ENCODE results near the gene WASHC4. TPM values are rescaled to one million over a fixed set of nuclear protein-coding genes. Genes with fewer than 3 reads are reported as not detected.

Gene WASHC4
- total and polyA plus RNA-seq, 4 donors: 11.5 to 86.2 (median 37.2) TPM

GRCh38 chr12:105072888-105073488, 34.5 kb upstream of the WASHC4 start:
- H3K27me3 ChIP-seq (ENCODE audit: control insufficient read depth in 1 of 2, insufficient read depth in 2 of 2, low read length in 1 of 2): no peaks in the 10 kb centered on the region

GRCh38 chr12:105076098-105076497, 31.4 kb upstream of the WASHC4 start:
- DNase-seq (no peak), ATAC-seq (ENCODE audit: low FRiP score) (peak; percentile 62)
- H3K27ac ChIP-seq (ENCODE audit: low read depth in 1 of 2, low read length in 2 of 2): no peak overlapping the region
- H3K36me3 ChIP-seq (ENCODE audit: control insufficient read depth in 1 of 2, insufficient read depth in 2 of 2, low read length in 1 of 2): peaks cover 0 to 2% of the 10 kb centered on the region in 2 donors
- 91 to 96% methylated on average over 1 of the region's 1 CpG for WGBS, 2 donors
- H3K4me1 ChIP-seq (ENCODE audit: control insufficient read depth in 1 of 2, insufficient read depth in 2 of 2, low read length in 2 of 2): peaks cover 0 to 2% of the 10 kb centered on the region in 2 donors
- H3K9me3 ChIP-seq (ENCODE audit: control insufficient read depth, low read length): no peaks in the 10 kb centered on the region
- H3K27me3 ChIP-seq (ENCODE audit: control insufficient read depth in 1 of 2, insufficient read depth in 2 of 2, low read length in 1 of 2): no peaks in the 10 kb centered on the region
- intact Hi-C loops (cut with DNase I): no loop called here
- H3K4me3 ChIP-seq (ENCODE audit: low read length in 2 of 2): no peak overlapping the region

More at GRCh38 chr12:105072888-105073488, 34.5 kb upstream of the WASHC4 start:
- no peak overlapping the region for H3K4me3 ChIP-seq (ENCODE audit: low read length in 2 of 2)
- peaks cover 0 to 2% of the 10 kb centered on the region in 2 donors for H3K4me1 ChIP-seq (ENCODE audit: control insufficient read depth in 1 of 2, insufficient read depth in 2 of 2, low read length in 2 of 2)
- intact Hi-C loops (cut with DNase I): no loop called here
- 96 to 97% methylated on average over 6 of the region's 6 CpGs for WGBS, 2 donors
- no peaks in the 10 kb centered on the region for H3K9me3 ChIP-seq (ENCODE audit: control insufficient read depth, low read length)
- DNase-seq (no peak), ATAC-seq (ENCODE audit: low FRiP score) (no peak)
- H3K36me3 ChIP-seq (ENCODE audit: control insufficient read depth in 1 of 2, insufficient read depth in 2 of 2, low read length in 1 of 2): peaks cover 0 to 3% of the 10 kb centered on the region in 2 donors
- H3K27ac ChIP-seq (ENCODE audit: low read depth in 1 of 2, low read length in 2 of 2): no peak overlapping the region

GRCh38 chr12:105076913-105077312, 30.6 kb upstream of the WASHC4 start:
- ATAC-seq (ENCODE audit: low FRiP score) (no peak), DNase-seq (no peak)

GRCh38 chr12:105077435-105077834, 30.1 kb upstream of the WASHC4 start:
- peak overlapping the region; percentile 9 to 79 for H3K27ac ChIP-seq (ENCODE audit: low read depth in 1 of 2, low read length in 2 of 2)
- no peak for DNase-seq
- H3K36me3 ChIP-seq (ENCODE audit: control insufficient read depth in 1 of 2, insufficient read depth in 2 of 2, low read length in 1 of 2): peaks cover 0 to 2% of the 10 kb centered on the region in 2 donors
- H3K4me3 ChIP-seq (ENCODE audit: low read length in 2 of 2): no peak overlapping the region
- intact Hi-C loops (cut with DNase I): no loop called here
- H3K27me3 ChIP-seq (ENCODE audit: control insufficient read depth in 1 of 2, insufficient read depth in 2 of 2, low read length in 1 of 2): no peaks in the 10 kb centered on the region
- peaks cover 0 to 2% of the 10 kb centered on the region in 2 donors for H3K4me1 ChIP-seq (ENCODE audit: control insufficient read depth in 1 of 2, insufficient read depth in 2 of 2, low read length in 2 of 2)
- no peaks in the 10 kb centered on the region for H3K9me3 ChIP-seq (ENCODE audit: control insufficient read depth, low read length)
- 6 to 9% methylated on average over 7 of the region's 7 CpGs for WGBS, 2 donors
- ATAC-seq (ENCODE audit: low FRiP score): peak; percentile 8

More at GRCh38 chr12:105076913-105077312, 30.6 kb upstream of the WASHC4 start:
- no peaks in the 10 kb centered on the region for H3K27me3 ChIP-seq (ENCODE audit: control insufficient read depth in 1 of 2, insufficient read depth in 2 of 2, low read length in 1 of 2)
- no peaks in the 10 kb centered on the region for H3K9me3 ChIP-seq (ENCODE audit: control insufficient read depth, low read length)
- H3K4me3 ChIP-seq (ENCODE audit: low read length in 2 of 2): no peak overlapping the region
- no peak overlapping the region for H3K27ac ChIP-seq (ENCODE audit: low read depth in 1 of 2, low read length in 2 of 2)
- peaks cover 0 to 2% of the 10 kb centered on the region in 2 donors for H3K36me3 ChIP-seq (ENCODE audit: control insufficient read depth in 1 of 2, insufficient read depth in 2 of 2, low read length in 1 of 2)
- WGBS, 2 donors: 28 to 32% methylated on average over 3 of the region's 3 CpGs
- H3K4me1 ChIP-seq (ENCODE audit: control insufficient read depth in 1 of 2, insufficient read depth in 2 of 2, low read length in 2 of 2): peaks cover 0 to 2% of the 10 kb centered on the region in 2 donors
- intact Hi-C loops (cut with DNase I): no loop called here

GRCh38 chr12:105078712-105079570, 28.6 kb upstream of the WASHC4 start:
- no peaks in the 10 kb centered on the region for H3K27me3 ChIP-seq (ENCODE audit: control insufficient read depth in 1 of 2, insufficient read depth in 2 of 2, low read length in 1 of 2)
- ATAC-seq (ENCODE audit: low FRiP score) (no peak), DNase-seq (no peak)
- 84 to 85% methylated on average over 11 of the region's 11 CpGs for WGBS, 2 donors
- intact Hi-C loops (cut with DNase I): no loop called here
- no peaks in the 10 kb centered on the region for H3K9me3 ChIP-seq (ENCODE audit: control insufficient read depth, low read length)
- no peak overlapping the region for H3K27ac ChIP-seq (ENCODE audit: low read depth in 1 of 2, low read length in 2 of 2)
- peaks cover 0 to 2% of the 10 kb centered on the region in 2 donors for H3K4me1 ChIP-seq (ENCODE audit: control insufficient read depth in 1 of 2, insufficient read depth in 2 of 2, low read length in 2 of 2)
- no peak overlapping the region for H3K4me3 ChIP-seq (ENCODE audit: low read length in 2 of 2)
- H3K36me3 ChIP-seq (ENCODE audit: control insufficient read depth in 1 of 2, insufficient read depth in 2 of 2, low read length in 1 of 2): no peaks in the 10 kb centered on the region

DNA sequence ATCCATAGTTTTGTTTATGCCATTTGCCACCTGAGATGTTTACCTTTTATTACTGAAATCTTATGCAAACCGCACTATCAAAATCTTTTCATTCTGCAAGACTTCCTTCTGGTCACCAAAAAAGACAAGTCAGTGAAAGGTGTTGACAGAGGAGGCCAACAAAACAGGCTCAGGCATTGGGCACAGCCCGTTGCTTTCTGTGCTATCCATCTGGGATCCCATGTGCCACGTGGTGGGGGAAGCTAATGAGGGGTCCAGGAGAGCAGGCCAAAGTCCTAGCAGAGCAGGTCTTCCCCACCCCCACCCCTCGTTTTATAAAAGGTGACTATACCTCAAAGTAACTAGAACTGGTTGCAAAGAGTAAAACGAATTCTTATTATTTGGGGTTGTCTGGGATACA, 24.5 kb upstream of the WASHC4 start:
- Histone ChIP-seq H3K4me3 (ENCODE audit: low read length in 2 of 2) (no peak overlapping the region), H3K36me3 (ENCODE audit: control insufficient read depth in 1 of 2, insufficient read depth in 2 of 2, low read length in 1 of 2) (no peaks in the 10 kb centered on the region), H3K27ac (ENCODE audit: low read depth in 1 of 2, low read length in 2 of 2) (no peak overlapping the region), H3K27me3 (ENCODE audit: control insufficient read depth in 1 of 2, insufficient read depth in 2 of 2, low read length in 1 of 2) (no peaks in the 10 kb centered on the region), H3K9me3 (ENCODE audit: control insufficient read depth, low read length) (no peaks in the 10 kb centered on the region), H3K4me1 (ENCODE audit: control insufficient read depth in 1 of 2, insufficient read depth in 2 of 2, low read length in 2 of 2) (no peaks in the 10 kb centered on the region)
- 27 to 30% methylated on average over 5 of the region's 5 CpGs for WGBS, 2 donors
- no peak for ATAC-seq (ENCODE audit: low FRiP score)
- intact Hi-C loops (cut with DNase I): no loop called here
- DNase-seq: no peak

GRCh38 chr12:105083551-105084105, 23.9 kb upstream of the WASHC4 start:
- peak; percentile 82 to 88 for DNase-seq
- Histone ChIP-seq H3K9me3 (ENCODE audit: control insufficient read depth, low read length) (no peaks in the 10 kb centered on the region), H3K4me1 (ENCODE audit: control insufficient read depth in 1 of 2, insufficient read depth in 2 of 2, low read length in 2 of 2) (no peaks in the 10 kb centered on the region), H3K36me3 (ENCODE audit: control insufficient read depth in 1 of 2, insufficient read depth in 2 of 2, low read length in 1 of 2) (no peaks in the 10 kb centered on the region), H3K27me3 (ENCODE audit: control insufficient read depth in 1 of 2, insufficient read depth in 2 of 2, low read length in 1 of 2) (no peaks in the 10 kb centered on the region), H3K4me3 (ENCODE audit: low read length in 2 of 2) (peak overlapping the region; percentile 60 to 75), H3K27ac (ENCODE audit: low read depth in 1 of 2, low read length in 2 of 2) (peak overlapping the region in 1 of 2 donors; percentile 61)
- intact Hi-C loops (cut with DNase I): no loop called here
- 2 to 3% methylated on average over 18 of the region's 18 CpGs for WGBS, 2 donors
- ATAC-seq (ENCODE audit: low FRiP score): peak; percentile 78

DNA sequence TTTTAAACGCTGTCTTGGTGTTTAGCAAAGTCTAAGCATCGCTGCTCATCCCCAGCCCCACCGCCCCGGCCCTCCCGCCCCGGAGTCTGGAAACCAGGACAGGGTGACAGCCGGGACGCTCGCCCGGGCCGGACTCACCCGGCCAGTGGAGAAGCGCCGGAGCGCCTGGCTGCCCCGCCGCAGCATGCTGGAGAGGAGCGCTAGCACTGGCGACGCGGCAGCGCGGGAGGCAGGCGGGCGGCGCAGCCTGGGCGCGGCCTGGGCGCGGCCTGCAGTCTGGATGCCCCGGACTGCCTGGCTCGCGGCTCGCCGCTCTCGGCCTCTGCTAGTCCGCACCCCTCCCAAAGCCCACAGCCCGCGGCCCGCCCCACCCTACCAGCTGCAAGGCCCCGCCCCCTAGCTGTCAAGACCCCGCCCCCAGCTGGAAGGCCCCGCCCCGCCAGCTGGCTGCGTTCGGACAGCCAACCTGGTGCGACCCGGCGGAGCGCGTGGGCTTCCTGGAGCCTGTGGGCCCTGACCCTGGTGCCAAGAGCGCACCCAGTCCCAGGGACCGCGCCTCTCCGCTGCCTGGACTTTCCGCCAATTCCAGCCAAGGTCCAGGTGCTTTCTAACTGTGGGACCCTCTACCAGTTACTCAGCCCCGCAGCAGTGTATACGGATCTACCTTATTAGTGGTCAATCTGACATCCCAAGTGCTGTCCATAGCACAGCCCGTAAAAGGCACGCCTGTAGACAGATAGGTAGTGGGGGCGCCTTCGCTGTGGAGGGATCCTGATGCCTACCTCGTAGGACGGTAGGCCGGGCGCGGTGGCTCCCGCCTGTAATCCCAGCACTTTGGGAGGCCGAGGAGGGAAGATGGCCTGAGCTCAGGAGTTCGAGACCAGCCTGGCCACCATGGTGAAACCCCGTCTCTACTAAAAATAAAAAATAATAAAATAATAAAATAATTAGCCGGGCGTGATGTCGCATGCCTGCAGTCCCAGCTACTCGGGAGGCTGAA, 23.0 kb upstream of the WASHC4 start, which contains the start of gene ALDH1L2:
TSS of gene ALDH1L2 (minus strand) at position 208 of the 1,000 bp plus-strand sequence. CDS start at position 186, 22 bp downstream.
- WGBS, 2 donors: 23 to 30% methylated on average over 54 to 75 of the region's 75 CpGs
- intact Hi-C loops (cut with DNase I): no loop called here

More for the DNA sequence above, 23.0 kb upstream of the WASHC4 start, which contains the start of gene ALDH1L2:
- DNase-seq: peak; percentile 91 to 96
- no peaks in the 10 kb centered on the region for H3K9me3 ChIP-seq (ENCODE audit: control insufficient read depth, low read length)
- H3K36me3 ChIP-seq (ENCODE audit: control insufficient read depth in 1 of 2, insufficient read depth in 2 of 2, low read length in 1 of 2): no peaks in the 10 kb centered on the region
- no peaks in the 10 kb centered on the region for H3K27me3 ChIP-seq (ENCODE audit: control insufficient read depth in 1 of 2, insufficient read depth in 2 of 2, low read length in 1 of 2)
- H3K27ac ChIP-seq (ENCODE audit: low read depth in 1 of 2, low read length in 2 of 2): peak within 1 kb of the TSS in 1 of 2 donors; percentile 61
- ATAC-seq (ENCODE audit: low FRiP score): peak; percentile 94
- peak within 1 kb of the TSS; percentile 60 to 75 for H3K4me3 ChIP-seq (ENCODE audit: low read length in 2 of 2)
- H3K4me1 ChIP-seq (ENCODE audit: control insufficient read depth in 1 of 2, insufficient read depth in 2 of 2, low read length in 2 of 2): no peaks in the 10 kb centered on the region
